GF-D8 (cell line): ENCODE data around the gene C4orf50.

Source experiments
- DNase-seq: peaks from one replicate; lab custom pipeline; 2025; lab: John Stamatoyannopoulos, UW

C4orf50 gene

GRCh38 chr4:5890063-5890727 lies 128.0 kb downstream of the C4orf50 start:
- DNase-seq, result no peak

GRCh38 chr4:5889002-5889696 lies 129.1 kb downstream of the C4orf50 start:
- DNase-seq, result no peak

GRCh38 chr4:5888222-5889001 lies 129.8 kb downstream of the C4orf50 start:
- no peak for DNase-seq

- no peak for DNase-seq
Observed at GRCh38 chr4:5887361-5888221, 130.6 kb downstream of the C4orf50 start.

- no peak for DNase-seq
Observed at GRCh38 chr4:5887011-5887360, 131.2 kb downstream of the C4orf50 start.

GRCh38 chr4:5885733-5886132 lies 132.5 kb downstream of the C4orf50 start:
- DNase-seq, result no peak

GRCh38 chr4:5884796-5885195 lies 133.4 kb downstream of the C4orf50 start:
- DNase-seq, result no peak

- no peak for DNase-seq
Observed at GRCh38 chr4:5883916-5884315, 134.3 kb downstream of the C4orf50 start.

- DNase-seq, result no peak
Observed at GRCh38 chr4:5882947-5883346, 135.3 kb downstream of the C4orf50 start.

GRCh38 chr4:5881340-5881739 lies 136.9 kb downstream of the C4orf50 start:
- no peak for DNase-seq

- DNase-seq, result no peak
Observed at GRCh38 chr4:5878359-5878758, 139.9 kb downstream of the C4orf50 start.

- no peak for DNase-seq
Observed at GRCh38 chr4:5877392-5877791, 140.8 kb downstream of the C4orf50 start.

GRCh38 chr4:5874811-5875449 lies 143.3 kb downstream of the C4orf50 start:
- no peak for DNase-seq

- DNase-seq, result peak; percentile 26
Observed at GRCh38 chr4:5870701-5871100, 147.5 kb downstream of the C4orf50 start.

- no peak for DNase-seq
Observed at GRCh38 chr4:5869966-5870619, 148.1 kb downstream of the C4orf50 start.

GRCh38 chr4:5867866-5868265 lies 150.4 kb downstream of the C4orf50 start:
- no peak for DNase-seq

GRCh38 chr4:5866841-5867813 lies 151.1 kb downstream of the C4orf50 start:
- DNase-seq, result no peak

- DNase-seq, result peak; percentile 44
Observed at GRCh38 chr4:5865896-5866599, 152.2 kb downstream of the C4orf50 start.

- no peak for DNase-seq
Observed at GRCh38 chr4:5863461-5864113, 154.6 kb downstream of the C4orf50 start.
